Measurements from ENCODE around the gene CACNG7.
A peak's percentile ranks its signal among the peaks of the same experiment; 100 is the strongest.

The CACNG7 gene

GRCh38 chr19:53879140-53880081 lies 29.7 kb upstream of the CACNG7 start:
- DNase-seq = peak; percentile 82

- no peak for DNase-seq
Observed at GRCh38 chr19:53880711-53881481, 28.2 kb upstream of the CACNG7 start.

- peak; percentile 62 for DNase-seq
Observed at GRCh38 chr19:53881482-53882390, 27.3 kb upstream of the CACNG7 start, which contains the start of gene PRKCG. Gene PRKCG (plus strand): TSS chr19:53882197. CDS start chr19:53882495, 298 bp downstream.

GRCh38 chr19:53882391-53883050 lies 26.6 kb upstream of the CACNG7 start:
- no peak for DNase-seq

GRCh38 chr19:53883231-53883661 lies 25.8 kb upstream of the CACNG7 start:
- DNase-seq = peak; percentile 49

- no peak for DNase-seq
Observed at GRCh38 chr19:53883741-53884140, 25.3 kb upstream of the CACNG7 start.

- DNase-seq = no peak
Observed at GRCh38 chr19:53884256-53884655, 24.8 kb upstream of the CACNG7 start.

GRCh38 chr19:53885036-53885435 lies 24.0 kb upstream of the CACNG7 start:
- no peak for DNase-seq

- DNase-seq = no peak
Observed at GRCh38 chr19:53892301-53892980, 16.6 kb upstream of the CACNG7 start.

GRCh38 chr19:53892981-53893325 lies 16.1 kb upstream of the CACNG7 start:
- no peak for DNase-seq

- DNase-seq = no peak
Observed at GRCh38 chr19:53894707-53895106, 14.4 kb upstream of the CACNG7 start.

- DNase-seq = no peak
Observed at GRCh38 chr19:53896682-53897081, 12.4 kb upstream of the CACNG7 start.

- DNase-seq = no peak
Observed at GRCh38 chr19:53897459-53897858, 11.6 kb upstream of the CACNG7 start.

GRCh38 chr19:53898166-53898565 lies 10.9 kb upstream of the CACNG7 start:
- DNase-seq = no peak

GRCh38 chr19:53898636-53899341 lies 10.3 kb upstream of the CACNG7 start:
- no peak for DNase-seq

GRCh38 chr19:53900191-53900860 lies 8.8 kb upstream of the CACNG7 start:
- DNase-seq = no peak

- DNase-seq = peak; percentile 37
Observed at GRCh38 chr19:53903055-53903680, 5.9 kb upstream of the CACNG7 start.

GRCh38 chr19:53904909-53905308 lies 4.2 kb upstream of the CACNG7 start:
- DNase-seq = no peak

- DNase-seq = no peak
Observed at GRCh38 chr19:53905787-53906186, 3.3 kb upstream of the CACNG7 start.

All from activated gamma-delta T cell treated with Interleukin-2 at 50 U/mL for 16 hours (primary cell).